ENCODE results near the gene HMGCL.

HMGCL gene

GRCh38 chr1:23824711-23825075, 536 bp downstream of the HMGCL start:
- H3K27ac ChIP-seq: peak overlapping the region; percentile 92
- no peak for TF ChIP-seq CTCF (conservative IDR thresholded peaks at IDR 0.05)
- TF ChIP-seq ZFX (IDR thresholded peaks at IDR 0.05): no peak

- no peak overlapping the region for H3K27ac ChIP-seq
- TF ChIP-seq CTCF (conservative IDR thresholded peaks at IDR 0.05): no peak
- TF ChIP-seq ZFX (IDR thresholded peaks at IDR 0.05): no peak
Observed at GRCh38 chr1:23823767-23824166, 1.5 kb downstream of the HMGCL start.

- TF ChIP-seq CTCF (conservative IDR thresholded peaks at IDR 0.05): no peak
- TF ChIP-seq ZFX (IDR thresholded peaks at IDR 0.05): no peak
- H3K27ac ChIP-seq: no peak overlapping the region
Observed at GRCh38 chr1:23817633-23818032, 7.6 kb downstream of the HMGCL start.

GRCh38 chr1:23816906-23817305, 8.3 kb downstream of the HMGCL start:
- no peak overlapping the region for H3K27ac ChIP-seq
- no peak for TF ChIP-seq CTCF (conservative IDR thresholded peaks at IDR 0.05)
- TF ChIP-seq ZFX (IDR thresholded peaks at IDR 0.05): no peak

- TF ChIP-seq ZFX (IDR thresholded peaks at IDR 0.05) (no peak), CTCF (conservative IDR thresholded peaks at IDR 0.05) (no peak)
- H3K27ac ChIP-seq: no peak overlapping the region
Observed at GRCh38 chr1:23816361-23816760, 8.9 kb downstream of the HMGCL start.

- no peak overlapping the region for H3K27ac ChIP-seq
- TF ChIP-seq ZFX (IDR thresholded peaks at IDR 0.05) (no peak), CTCF (conservative IDR thresholded peaks at IDR 0.05) (no peak)
Observed at GRCh38 chr1:23814016-23814415, 11.2 kb downstream of the HMGCL start.

- TF ChIP-seq CTCF (conservative IDR thresholded peaks at IDR 0.05) (peak; percentile 52), ZFX (IDR thresholded peaks at IDR 0.05) (no peak)
- H3K27ac ChIP-seq: no peak overlapping the region; the same call in 1 of the 2 replicates
Observed at GRCh38 chr1:23810818-23811540, 14.2 kb downstream of the HMGCL start.
